NCI-H748 treated with DMSO at 0.1 percent for 48 hours (cell line): ENCODE results near the gene MTA3.

Experiments used
- DNase-seq: peaks from one replicate; lab custom pipeline; 2025; lab: John Stamatoyannopoulos, UW

MTA3 gene

DNA sequence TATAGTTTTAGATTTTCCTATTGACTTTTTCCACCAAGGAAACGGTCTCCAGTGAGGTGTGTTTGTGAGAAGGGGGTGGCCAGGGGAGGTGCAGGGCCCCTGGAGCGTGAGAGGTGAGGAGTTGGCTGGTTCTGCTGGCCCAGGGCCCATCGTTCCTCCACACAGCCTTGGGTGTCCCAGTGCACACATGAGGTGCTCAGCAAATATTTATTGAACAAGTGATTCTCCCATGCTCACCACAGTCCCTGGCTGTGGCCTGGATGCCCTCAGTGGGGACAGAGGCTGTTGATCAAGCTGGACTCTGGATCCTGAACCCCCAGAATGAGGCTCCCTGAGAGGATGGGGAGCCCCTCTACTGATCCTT is 219.0 kb downstream of the MTA3 start:
- no peak for DNase-seq

DNA sequence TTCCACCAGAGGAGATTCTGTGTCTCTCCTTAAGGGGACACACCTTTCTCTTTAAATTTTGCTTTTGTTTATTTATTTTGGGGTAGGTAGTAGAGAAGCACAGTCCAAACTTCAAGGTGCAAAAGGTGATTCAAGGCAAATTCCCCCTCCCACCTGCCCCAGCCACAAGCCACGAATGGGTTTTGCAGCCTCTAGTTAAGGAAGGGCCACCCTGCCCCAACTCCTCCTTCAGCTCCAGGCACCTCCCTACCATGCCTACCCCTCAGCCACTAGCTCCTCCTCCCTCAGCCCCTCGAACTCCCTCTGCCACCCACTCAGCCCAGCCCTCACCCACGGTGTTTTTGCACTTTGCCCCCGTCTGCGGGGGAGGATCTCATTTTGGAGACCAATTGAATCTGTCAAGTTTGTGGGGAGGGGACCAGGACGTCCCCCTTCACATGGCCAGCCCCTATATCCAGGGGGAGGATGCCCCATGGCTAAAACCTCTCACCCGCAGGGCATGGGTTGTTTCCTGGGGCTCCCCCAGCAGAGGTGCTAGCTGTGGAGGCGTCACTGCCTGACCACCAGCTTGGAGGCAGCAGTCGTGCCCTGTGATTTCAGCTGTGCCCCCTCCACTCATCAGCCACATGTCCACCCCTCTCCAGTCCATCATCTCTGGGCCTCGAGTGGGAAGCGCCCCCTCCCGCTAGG is 219.5 kb downstream of the MTA3 start:
- no peak for DNase-seq

DNA sequence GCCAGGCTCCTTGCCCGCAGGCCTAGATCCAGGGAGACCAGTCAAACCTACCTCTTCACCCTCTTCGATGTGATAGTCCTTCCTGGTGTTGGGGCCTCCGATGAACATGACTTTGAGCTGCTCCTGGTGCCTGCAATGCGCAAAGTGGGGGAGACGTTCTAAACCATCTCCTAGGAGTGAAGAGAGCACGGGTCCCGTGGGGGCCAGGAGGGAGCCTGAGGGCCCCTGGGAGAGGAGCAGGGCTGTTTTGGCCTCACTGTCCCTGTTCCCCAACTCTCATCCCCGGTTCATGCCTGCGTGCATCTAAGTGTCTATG is 220.0 kb downstream of the MTA3 start:
- DNase-seq: no peak

GRCh38 chr2:42788882-42789281 is 220.4 kb downstream of the MTA3 start:
- no peak for DNase-seq

DNA sequence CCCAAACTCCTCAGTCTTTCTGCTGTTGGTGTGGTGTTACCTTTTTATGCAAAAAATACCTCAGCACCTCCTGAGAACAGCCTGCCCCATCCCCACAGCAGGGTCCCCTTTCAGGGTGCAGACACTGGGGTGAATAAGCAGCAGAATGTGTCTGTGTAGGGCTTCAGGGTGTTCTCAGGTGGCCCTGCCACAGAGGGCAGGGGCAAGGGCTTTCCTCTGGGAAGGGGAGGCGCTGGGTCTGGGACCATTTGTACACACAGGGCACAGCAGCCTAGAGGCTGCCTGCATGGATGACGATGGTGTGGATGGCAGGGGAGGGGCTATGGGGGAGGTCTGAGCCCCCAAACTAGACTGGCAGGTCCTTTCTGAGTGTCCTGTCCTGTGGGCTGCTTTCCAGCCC is 221.3 kb downstream of the MTA3 start:
- no peak for DNase-seq

DNA sequence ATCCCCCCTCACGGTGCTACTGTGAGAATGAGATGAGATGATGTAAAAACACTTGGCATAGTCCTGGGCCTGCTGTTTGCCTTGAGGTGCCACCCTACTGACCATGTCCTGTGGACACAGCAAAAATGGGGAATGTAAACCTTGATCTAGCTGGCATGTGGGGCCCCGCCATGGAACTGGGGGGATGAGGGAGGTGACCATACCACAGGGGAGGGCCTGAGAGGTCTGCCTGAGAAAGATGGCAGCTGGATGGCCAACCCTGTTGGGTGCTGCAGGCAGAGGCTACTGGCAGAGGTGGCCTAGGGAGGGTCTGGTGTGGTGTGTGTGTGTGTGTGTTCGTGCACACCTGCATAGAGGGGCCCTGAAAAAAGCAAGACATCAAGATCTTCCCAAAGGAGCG is 223.2 kb downstream of the MTA3 start:
- DNase-seq: no peak

- no peak for DNase-seq
Observed at GRCh38 chr2:42792087-42792582, 223.7 kb downstream of the MTA3 start.

DNA sequence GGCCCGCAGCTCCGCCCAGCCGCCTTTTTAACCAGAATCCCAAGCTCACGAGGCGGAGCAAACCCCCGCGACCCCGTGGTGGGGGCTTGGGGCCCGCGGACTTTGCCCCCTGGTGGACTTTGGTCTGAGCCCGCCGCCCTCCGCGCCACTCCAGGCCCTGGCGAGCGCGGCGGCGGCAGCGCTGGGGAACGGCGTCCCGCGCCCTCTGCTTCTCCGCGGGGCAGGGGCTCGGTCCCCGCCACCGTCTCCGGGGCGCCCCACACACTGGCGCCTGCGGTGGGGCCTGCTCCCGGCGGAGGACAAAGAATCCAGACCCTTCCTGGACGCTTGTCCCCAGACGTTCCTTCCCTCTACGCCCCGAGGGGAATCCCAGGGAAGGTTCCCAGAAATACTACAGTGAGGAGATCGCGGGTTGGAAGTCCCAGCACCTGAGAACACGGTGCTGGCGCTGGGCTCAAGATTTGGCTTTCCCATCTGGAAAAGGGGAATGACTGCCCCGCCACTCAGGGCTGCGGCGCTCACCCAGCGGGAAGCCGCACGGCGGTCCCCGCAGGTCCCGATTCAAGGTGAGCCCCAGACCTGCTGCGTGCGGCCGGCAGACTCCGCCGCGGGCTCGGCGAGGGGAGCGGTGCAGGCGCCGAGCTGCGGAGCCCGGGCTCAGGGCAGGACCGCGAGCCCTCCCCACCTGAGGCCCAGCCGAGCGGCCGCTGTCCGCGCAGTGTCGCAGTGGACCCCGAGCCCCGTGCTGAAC is 224.3 kb downstream of the MTA3 start, which contains the start of gene HAAO:
HAAO (minus strand) TSS at position 1 of the 751 bp plus-strand sequence. CDS start 47 bp downstream, outside the sequence.
- DNase-seq: no peak

GRCh38 chr2:42793334-42794270 is 225.2 kb downstream of the MTA3 start:
- no peak for DNase-seq

- no peak for DNase-seq
Observed at GRCh38 chr2:42794271-42795046, 226.0 kb downstream of the MTA3 start.

DNA sequence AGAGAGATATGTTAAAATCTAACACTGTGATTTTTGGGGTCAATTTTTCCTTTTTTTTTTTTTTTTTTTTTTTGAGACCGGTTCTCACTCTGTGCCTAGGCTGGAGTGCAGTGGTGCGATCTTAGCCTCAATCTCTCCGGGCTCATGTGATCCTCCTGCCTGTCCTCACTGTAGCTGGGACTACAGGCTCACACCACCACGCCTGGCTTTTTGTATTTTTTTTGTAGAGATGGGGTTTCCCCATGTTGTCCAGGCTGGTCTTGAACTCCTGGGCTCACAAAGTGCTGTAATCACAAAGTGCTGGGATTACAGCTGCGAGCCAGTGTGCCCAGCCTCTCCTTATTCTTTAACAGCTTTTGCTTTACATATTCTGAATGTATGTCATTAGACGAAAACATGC is 226.8 kb downstream of the MTA3 start:
- no peak for DNase-seq

GRCh38 chr2:42795841-42796301 is 227.4 kb downstream of the MTA3 start:
- no peak for DNase-seq

- no peak for DNase-seq
Observed at GRCh38 chr2:42796427-42797248, 228.2 kb downstream of the MTA3 start.

GRCh38 chr2:42797281-42797680 is 228.8 kb downstream of the MTA3 start:
- DNase-seq: no peak

- no peak for DNase-seq
Observed at GRCh38 chr2:42799881-42800280, 231.4 kb downstream of the MTA3 start.

- DNase-seq: no peak
Observed at GRCh38 chr2:42800461-42800962, 232.1 kb downstream of the MTA3 start.

DNA sequence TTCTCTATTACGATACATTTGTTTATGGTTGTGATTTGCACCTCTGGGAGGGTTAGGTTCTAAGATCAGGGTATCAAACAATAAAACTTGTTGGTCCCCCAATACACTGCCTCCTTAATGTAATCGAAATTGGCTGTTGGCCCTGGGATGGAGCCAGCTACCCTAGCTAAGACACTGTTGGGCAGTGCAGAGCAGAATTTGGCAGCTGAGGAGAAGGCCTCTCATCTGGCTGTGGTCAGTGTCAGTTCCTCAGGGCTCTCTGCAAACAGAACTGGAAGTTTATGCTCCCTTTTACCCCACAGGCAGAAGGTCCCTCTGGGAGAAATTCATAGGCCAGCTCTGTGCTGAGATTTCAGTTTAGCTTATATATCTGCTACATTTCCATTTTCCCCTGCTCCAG is 232.5 kb downstream of the MTA3 start:
- DNase-seq: no peak

- DNase-seq: no peak
Observed at GRCh38 chr2:42801381-42801780, 232.9 kb downstream of the MTA3 start.

- no peak for DNase-seq
Observed at GRCh38 chr2:42802150-42802549, 233.7 kb downstream of the MTA3 start.

DNA sequence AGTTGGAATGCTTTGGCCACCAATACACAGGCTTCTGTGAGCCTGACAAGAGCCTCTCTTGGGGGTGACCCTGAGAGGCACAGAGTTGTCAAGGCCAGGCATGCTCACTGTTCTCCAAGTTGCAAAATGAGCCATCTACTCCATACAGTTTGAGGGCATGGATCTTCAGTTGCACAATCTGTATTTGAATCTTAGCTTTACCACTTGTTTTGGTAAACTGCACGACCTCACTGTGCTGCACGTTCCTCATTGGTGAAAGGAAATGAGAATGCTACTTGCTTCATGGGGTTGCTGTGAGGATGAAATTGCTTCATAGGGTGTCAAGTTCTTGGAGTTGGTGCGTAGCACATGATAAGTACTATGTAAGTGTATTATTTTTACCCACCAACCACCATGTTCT is 235.9 kb downstream of the MTA3 start:
- no peak for DNase-seq

GRCh38 chr2:42804891-42805290 is 236.5 kb downstream of the MTA3 start:
- DNase-seq: no peak
